Cerebellar nuclear complex (tissue), 1 donor: ENCODE results near the gene ZDHHC11.
"Not testable (repeated sequence)": the region's sequence is repeated elsewhere in the genome, so short reads cannot be mapped to it uniquely, and the experiment has no call there.

Experiments used
- DNase-seq, 2 experiments: peaks; one replicate each; lab custom pipeline; 2025; lab: John Stamatoyannopoulos, UW

ZDHHC11 gene

GRCh38 chr5:845031-845675 lies 5.6 kb downstream of the ZDHHC11 start:
- not testable (repeated sequence) for DNase-seq

DNA sequence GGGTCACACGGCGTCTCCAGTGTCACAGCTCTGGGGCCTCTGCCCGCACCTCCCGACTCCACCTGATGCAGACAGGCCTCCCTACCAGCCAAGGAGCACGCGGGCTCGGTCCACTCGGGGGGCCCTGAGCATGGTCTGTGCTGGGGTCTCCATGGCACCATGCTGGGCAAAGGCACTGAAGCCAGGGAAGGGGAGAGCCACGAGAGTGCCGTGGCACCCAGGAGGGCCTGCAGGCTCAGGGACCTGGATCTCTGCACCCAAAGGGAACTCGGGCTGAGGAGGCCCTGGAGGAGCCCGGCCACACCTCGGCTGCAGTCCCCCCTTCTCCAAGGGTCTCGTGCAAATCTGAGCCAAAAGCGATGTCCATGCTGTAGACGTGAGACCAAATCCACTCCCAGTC lies 6.4 kb downstream of the ZDHHC11 start:
- DNase-seq: not testable (repeated sequence)

DNA sequence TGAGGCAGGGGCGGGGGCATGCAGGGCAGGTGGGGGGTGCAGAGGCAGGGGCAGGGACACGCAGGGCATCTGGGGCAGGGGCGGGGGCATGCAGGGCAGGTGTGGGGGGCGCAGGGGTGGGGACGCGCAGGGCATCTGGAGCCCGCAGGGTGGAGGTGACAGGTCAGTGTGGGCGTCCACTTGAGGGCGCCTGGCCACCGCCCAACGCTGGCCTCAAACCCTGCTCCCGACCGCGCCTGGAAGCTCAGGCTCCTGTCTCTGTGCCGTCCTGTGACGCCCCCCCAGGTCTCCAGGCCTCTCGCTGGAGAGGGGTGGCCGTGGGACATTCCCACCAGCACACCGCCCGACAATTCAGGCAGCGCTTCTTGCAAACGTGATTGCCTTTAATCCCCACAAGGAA lies 6.9 kb downstream of the ZDHHC11 start:
- not testable (repeated sequence) for DNase-seq

- DNase-seq: not testable (repeated sequence)
Measured at GRCh38 chr5:843371-843770, 7.4 kb downstream of the ZDHHC11 start.

DNA sequence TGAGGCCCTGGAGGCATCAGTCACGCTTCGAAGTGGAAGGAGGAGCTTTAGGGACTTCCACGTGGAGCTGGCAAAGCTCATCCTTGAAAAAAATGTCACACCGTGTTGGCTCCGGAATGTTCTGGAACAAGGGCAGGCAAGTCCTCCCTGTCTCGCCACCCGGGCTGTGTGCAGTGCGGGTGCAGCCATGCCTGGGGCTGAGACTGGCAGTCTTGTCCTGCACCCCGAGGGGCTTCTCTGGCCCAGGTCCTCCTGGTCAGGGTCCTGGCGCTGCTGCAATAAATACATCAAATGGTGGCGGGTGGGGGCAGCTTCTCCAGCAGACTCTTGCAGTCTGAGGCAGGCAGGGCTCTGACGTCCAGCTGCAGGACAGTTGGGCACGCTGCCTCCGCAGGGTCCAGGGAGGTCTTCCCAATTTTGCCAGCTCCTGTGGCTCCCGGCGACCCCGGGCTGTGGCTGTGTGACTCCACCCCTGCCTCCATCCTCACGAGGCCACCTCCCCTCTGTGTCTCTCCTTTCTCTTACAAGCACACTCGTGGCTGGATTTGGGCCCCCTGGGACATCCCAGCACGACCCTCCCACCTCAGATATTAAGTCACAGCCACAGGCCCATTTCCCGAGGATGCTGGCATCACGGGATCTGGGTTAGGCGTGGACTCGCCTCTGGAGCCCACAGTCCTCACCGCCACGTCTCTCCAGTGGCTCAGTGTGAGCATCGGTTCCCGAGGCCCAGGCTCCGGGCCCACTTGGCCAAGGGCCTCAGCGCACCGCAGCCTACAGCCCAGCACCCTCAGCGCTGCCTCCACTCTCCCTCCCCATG lies 8.2 kb downstream of the ZDHHC11 start:
- DNase-seq: not testable (repeated sequence)

- not testable (repeated sequence) for DNase-seq
Measured at GRCh38 chr5:841531-842401, 9.0 kb downstream of the ZDHHC11 start.

GRCh38 chr5:840974-841435 lies 9.8 kb downstream of the ZDHHC11 start:
- not testable (repeated sequence) for DNase-seq

GRCh38 chr5:840118-840973 lies 10.4 kb downstream of the ZDHHC11 start:
- DNase-seq: not testable (repeated sequence)

DNA sequence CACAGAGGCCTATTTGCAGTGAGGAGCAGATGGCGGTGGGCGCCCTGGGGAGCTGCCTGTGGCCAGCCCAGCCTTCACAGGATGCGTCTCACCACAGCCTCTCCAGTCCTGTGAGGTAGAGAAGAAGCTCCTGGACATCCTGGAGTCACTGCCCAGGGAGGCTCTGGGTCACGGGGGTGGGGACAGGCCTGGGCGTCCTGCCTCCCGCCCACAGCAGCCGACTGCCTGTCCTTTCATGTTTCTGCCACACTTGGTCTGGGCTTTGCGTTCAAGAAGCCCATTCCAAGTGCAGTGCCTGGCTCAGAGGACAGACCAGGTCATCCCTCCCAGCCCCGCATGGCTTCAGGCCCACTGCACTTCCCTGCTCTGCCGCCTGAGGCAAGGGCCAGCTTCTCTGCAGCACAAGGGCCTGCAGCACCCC lies 12.3 kb downstream of the ZDHHC11 start:
- peak in 1 of 2 experiments; percentile 72 for DNase-seq

GRCh38 chr5:837621-838121 lies 13.1 kb downstream of the ZDHHC11 start:
- DNase-seq: not testable (repeated sequence)

DNA sequence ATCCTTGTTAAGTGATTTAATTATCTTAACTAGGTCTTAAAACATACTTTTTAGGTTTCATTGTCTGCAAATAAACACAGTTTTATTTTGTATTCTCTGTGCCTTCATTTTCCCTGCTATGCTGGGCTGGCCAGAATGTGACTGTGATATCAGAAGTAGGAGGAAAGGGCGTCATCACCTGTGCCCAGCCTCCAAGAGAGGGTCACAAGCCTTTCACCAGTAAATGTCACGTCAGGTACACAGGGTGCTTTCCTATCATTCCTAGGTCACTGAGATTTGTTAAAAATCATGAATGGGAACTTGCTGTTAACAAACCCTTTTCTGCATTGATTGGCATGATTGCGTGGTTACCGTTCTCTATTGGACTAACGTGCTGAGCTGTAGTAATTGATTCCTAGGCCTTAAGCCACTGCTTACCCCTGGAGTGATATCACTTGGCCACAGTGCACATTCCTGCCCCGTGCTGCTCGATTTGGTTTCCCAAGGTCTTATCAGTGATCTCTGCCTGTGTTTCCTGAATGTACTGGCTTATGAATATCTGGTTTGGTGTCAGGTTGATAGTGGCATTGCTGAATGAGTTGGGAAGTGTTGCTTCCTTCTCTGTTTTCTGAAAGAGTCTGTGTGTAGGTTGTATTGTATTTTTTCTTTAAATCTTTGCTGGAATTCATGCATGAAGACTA lies 14.7 kb downstream of the ZDHHC11 start:
- DNase-seq: not testable (repeated sequence)

DNA sequence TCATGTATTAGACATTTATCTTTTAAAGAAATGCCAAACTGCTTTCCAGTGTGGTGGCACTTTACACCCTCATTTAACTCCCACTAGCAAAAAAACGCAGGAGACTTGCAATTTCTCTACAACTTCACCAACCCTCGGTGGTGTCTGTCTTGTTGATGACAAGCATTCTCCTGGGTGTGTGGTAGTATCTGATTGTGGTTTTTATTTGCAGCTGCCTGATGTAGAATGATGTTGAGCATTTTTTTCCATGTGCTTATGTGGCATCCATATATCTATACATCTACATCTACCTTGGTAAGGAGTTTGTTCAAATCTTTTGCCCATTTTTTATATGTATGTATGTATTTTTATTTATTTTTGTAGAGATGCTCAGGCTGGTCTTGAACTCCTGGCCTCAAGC lies 16.8 kb downstream of the ZDHHC11 start:
- DNase-seq: not testable (repeated sequence)

GRCh38 chr5:828194-828593 lies 22.6 kb downstream of the ZDHHC11 start:
- DNase-seq: not testable (repeated sequence)

DNA sequence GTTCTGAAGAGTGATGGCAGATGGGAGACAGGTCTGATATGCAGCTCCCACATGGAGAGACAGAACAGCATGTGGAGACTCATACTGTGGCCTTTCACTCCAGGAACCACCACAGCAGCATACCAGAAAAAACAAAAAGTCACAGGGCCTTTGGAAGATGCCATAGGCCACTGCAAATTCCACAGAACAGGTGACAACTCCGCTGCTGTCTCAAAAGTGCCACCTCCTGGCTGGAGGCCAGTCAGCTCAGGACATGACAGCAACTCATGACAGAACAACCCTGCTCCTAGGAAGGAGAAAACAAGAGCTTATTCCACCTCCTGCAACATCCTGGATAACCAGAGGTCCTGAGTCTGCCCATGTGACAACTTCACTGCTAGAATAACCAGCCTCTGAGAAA lies 25.2 kb downstream of the ZDHHC11 start:
- not testable (repeated sequence) for DNase-seq

DNA sequence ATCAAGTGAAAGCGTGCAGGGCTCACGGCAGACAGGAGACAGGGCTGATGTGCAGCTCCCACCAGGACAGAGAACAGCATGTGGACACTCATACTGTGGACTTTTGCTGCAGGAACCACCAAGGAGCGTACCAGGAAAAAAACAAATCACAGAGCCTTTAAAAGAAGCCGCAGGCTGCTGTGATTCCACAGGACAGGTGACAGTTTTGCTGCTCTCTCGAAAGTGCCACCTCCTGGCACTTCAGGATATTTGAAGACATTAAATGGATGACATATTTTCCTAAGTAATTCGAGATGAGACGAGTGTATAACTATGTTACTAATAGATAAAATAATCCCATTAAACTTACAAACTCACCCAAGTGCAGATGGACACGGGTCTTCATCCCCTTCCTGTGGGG lies 29.3 kb downstream of the ZDHHC11 start:
- no peak for DNase-seq

DNA sequence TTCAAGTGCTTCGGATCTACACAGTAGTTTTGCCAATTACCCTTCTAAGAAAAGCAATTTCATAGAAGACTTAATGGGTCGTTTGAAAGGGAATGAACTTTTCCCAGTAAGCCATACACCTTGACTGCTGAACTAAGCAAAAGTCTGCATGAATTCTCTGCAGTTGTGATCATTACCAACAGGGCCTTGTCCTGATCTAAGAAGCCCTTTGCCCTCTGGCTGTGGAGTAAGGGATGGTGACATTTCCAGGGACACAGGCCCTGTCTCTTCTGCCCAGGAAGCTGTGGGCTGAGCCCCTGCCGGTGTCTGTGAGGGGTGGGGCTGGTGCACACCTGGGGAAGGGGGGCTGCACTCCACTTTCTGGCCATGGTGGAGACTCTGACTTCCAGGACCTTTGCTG lies 30.5 kb downstream of the ZDHHC11 start:
- no peak for DNase-seq

- no peak for DNase-seq
Measured at GRCh38 chr5:819078-819477, 31.7 kb downstream of the ZDHHC11 start.

GRCh38 chr5:816176-816575 lies 34.6 kb downstream of the ZDHHC11 start:
- DNase-seq: no peak

- no peak for DNase-seq
Measured at GRCh38 chr5:815449-815848, 35.3 kb downstream of the ZDHHC11 start.

DNA sequence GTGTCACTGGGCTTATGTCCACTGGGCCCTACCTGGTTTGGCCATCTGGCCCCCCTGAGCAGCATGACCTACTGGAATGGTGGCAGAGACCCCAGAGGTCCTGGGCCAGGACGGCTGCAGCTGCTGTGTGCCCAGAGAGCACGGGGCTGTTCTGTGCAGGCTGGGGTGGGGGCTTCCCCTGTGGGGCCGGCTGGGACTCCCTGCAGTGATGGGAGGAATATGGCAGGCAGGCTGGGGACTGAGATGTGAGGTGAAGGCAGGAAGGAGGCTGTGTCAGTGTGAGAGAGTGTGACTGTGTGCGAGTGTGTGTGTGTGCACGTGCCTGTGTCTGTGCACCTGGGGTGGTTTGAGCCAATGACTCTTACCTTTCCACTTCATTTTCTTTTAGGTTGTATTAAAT lies 37.2 kb downstream of the ZDHHC11 start:
- not testable (repeated sequence) for DNase-seq
